NB4 (cell line): ENCODE results near the gene C9orf57.

ENCODE experiments used
- DNase-seq: peaks from one replicate; pipeline ENCODE4 v3.0.0; 2010; ENCODE audit warnings: low read depth
- H3K4me3 ChIP-seq: one replicate; pipeline ENCODE4 v1.5.1; 2011; ENCODE audit warnings: mild to moderate bottlenecking, low read depth, low read length, moderate library complexity
- MYC ChIP-seq: IDR thresholded peaks from 2 replicates; pipeline ENCODE4 v1.6.1; 2011; ENCODE audit warnings: low read depth, low read length
- POLR2A ChIP-seq: IDR thresholded peaks from 2 replicates; pipeline ENCODE4 v1.6.1; 2011; ENCODE audit warnings: mild to moderate bottlenecking; ENCODE audit not compliant: insufficient read length; ENCODE audit errors: extremely low read depth
- TF ChIP-seq, protein P1 (sequence below): IDR thresholded peaks from one replicate; pipeline ENCODE4 v1.5.1; 2012; ENCODE audit warnings: low read depth, low read length
- TF ChIP-seq, protein P2 (sequence below): IDR thresholded peaks from 2 replicates; pipeline ENCODE4 v1.6.1; 2011; ENCODE audit warnings: low read depth, low read length

Gene C9orf57

GRCh38 chr9:72065076-72065475 lies 4.7 kb upstream of the C9orf57 start:
- no peak for DNase-seq
- TF ChIP-seq, protein P1, sequence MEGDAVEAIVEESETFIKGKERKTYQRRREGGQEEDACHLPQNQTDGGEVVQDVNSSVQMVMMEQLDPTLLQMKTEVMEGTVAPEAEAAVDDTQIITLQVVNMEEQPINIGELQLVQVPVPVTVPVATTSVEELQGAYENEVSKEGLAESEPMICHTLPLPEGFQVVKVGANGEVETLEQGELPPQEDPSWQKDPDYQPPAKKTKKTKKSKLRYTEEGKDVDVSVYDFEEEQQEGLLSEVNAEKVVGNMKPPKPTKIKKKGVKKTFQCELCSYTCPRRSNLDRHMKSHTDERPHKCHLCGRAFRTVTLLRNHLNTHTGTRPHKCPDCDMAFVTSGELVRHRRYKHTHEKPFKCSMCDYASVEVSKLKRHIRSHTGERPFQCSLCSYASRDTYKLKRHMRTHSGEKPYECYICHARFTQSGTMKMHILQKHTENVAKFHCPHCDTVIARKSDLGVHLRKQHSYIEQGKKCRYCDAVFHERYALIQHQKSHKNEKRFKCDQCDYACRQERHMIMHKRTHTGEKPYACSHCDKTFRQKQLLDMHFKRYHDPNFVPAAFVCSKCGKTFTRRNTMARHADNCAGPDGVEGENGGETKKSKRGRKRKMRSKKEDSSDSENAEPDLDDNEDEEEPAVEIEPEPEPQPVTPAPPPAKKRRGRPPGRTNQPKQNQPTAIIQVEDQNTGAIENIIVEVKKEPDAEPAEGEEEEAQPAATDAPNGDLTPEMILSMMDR: no peak
- TF ChIP-seq MYC: no peak
- TF ChIP-seq POLR2A: no peak
- TF ChIP-seq, protein P2, sequence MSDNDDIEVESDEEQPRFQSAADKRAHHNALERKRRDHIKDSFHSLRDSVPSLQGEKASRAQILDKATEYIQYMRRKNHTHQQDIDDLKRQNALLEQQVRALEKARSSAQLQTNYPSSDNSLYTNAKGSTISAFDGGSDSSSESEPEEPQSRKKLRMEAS: no peak
- H3K4me3 ChIP-seq: no peak overlapping the region

DNA sequence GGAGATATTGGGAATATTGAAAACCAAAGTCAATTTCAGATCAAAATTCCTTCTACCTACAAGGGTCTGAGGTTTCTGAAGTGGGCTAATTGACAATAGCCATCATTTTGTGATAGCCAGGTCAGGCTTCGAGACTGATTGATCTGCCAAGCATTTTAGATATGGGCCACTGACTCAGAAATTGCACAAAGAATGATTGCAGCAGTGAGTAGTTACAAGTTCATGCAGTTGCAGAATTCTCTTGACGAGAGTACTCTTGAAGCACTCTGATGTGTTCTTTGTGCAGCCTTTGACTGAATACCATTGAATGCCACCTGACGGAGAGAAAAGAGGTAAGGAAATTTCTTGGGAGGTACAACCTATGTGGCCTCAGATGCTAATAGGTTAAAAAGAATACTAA lies 8.3 kb downstream of the C9orf57 start:
- H3K4me3 ChIP-seq: no peak overlapping the region
- TF ChIP-seq, protein P1: no peak
- TF ChIP-seq POLR2A (no peak), MYC (no peak)
- TF ChIP-seq, protein P2: no peak
- DNase-seq: no peak

DNA sequence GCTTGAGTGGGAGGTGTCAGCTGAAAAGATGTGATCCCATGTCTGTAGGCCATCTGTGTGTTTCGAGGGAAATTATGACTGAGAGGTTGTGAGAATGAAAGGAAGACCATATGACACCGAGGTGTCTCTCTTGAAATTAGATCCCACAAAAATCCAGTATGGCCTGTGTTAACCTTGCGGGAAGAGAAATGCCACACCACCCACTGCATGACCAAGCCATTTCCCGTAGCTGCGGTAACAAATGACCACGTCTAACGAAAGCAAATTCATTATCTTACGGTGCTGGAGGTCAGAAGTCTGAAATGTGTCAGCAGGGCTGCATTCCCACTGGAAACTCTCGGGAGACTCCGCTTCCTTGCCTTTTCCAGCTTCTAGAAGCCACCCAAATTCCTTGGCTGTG lies 11.6 kb downstream of the C9orf57 start:
- TF ChIP-seq, protein P1: no peak
- no peak for TF ChIP-seq MYC
- TF ChIP-seq, protein P2: no peak
- TF ChIP-seq POLR2A: no peak
- no peak for DNase-seq
- no peak overlapping the region for H3K4me3 ChIP-seq

GRCh38 chr9:72046630-72047456 lies 13.6 kb downstream of the C9orf57 start:
- H3K4me3 ChIP-seq: no peak overlapping the region
- TF ChIP-seq, protein P2: no peak
- TF ChIP-seq, protein P1: no peak
- no peak for TF ChIP-seq POLR2A
- TF ChIP-seq MYC: no peak
- DNase-seq: no peak

DNA sequence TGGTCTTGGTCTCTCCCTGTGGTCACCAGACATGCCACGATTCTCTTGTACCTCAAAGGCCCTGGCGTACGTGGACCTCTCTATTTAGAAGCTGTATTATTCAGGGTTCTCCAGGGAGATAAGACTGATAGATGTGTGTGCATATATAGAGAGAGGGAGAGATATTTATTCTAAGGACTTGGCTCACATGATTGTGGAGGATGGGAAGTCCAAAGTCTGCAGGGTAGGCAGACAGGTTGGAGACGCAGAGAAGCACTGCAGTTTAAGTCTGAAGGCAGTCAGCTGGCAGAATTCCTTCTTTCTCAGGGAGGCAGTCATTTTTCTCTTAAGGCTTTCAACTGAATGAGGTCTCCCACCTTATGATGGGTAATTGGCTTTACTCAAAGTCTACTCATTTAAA lies 16.3 kb downstream of the C9orf57 start:
- TF ChIP-seq, protein P1: no peak
- TF ChIP-seq MYC (no peak), POLR2A (no peak)
- TF ChIP-seq, protein P2: no peak
- no peak for DNase-seq
- H3K4me3 ChIP-seq: no peak overlapping the region

- no peak for TF ChIP-seq MYC
- TF ChIP-seq, protein P2: no peak
- TF ChIP-seq POLR2A: no peak
- TF ChIP-seq, protein P1: no peak
- H3K4me3 ChIP-seq: no peak overlapping the region
- DNase-seq: no peak
Measured at GRCh38 chr9:72043576-72043975, 16.8 kb downstream of the C9orf57 start.
